Measurements from ENCODE around the gene LINS1.

Gene LINS1

GRCh38 chr15:100602064-100602822 lies at the start of gene LINS1, which contains the start of gene ASB7:
LINS1 (minus strand) TSS chr15:100602184; CDS start chr15:100580842, 21,342 bp downstream.
ASB7 (plus strand) TSS chr15:100602589; CDS start chr15:100612217, 9,628 bp downstream.
- peak; percentile 96 for DNase-seq

- no peak for DNase-seq
Observed at GRCh38 chr15:100651253-100651652, 49.3 kb upstream of the LINS1 start.

- no peak for DNase-seq
Observed at GRCh38 chr15:100650685-100651084, 48.7 kb upstream of the LINS1 start.

- DNase-seq: no peak
Observed at GRCh38 chr15:100648951-100649350, 47.0 kb upstream of the LINS1 start.

- DNase-seq: no peak
Observed at GRCh38 chr15:100645671-100646070, 43.7 kb upstream of the LINS1 start.

GRCh38 chr15:100642950-100643338 lies 41.0 kb upstream of the LINS1 start:
- DNase-seq: no peak

- no peak for DNase-seq
Observed at GRCh38 chr15:100642213-100642949, 40.4 kb upstream of the LINS1 start.

GRCh38 chr15:100638177-100638730 lies 36.3 kb upstream of the LINS1 start:
- no peak for DNase-seq

- no peak for DNase-seq
Observed at GRCh38 chr15:100635406-100636071, 33.6 kb upstream of the LINS1 start.

GRCh38 chr15:100633763-100634075 lies 31.7 kb upstream of the LINS1 start:
- no peak for DNase-seq

- no peak for DNase-seq
Observed at GRCh38 chr15:100631831-100632230, 29.8 kb upstream of the LINS1 start.

- no peak for DNase-seq
Observed at GRCh38 chr15:100628746-100629145, 26.8 kb upstream of the LINS1 start.

- DNase-seq: peak; percentile 3
Observed at GRCh38 chr15:100627789-100628395, 25.9 kb upstream of the LINS1 start.

GRCh38 chr15:100623301-100623700 lies 21.3 kb upstream of the LINS1 start:
- no peak for DNase-seq

GRCh38 chr15:100616700-100617099 lies 14.7 kb upstream of the LINS1 start:
- no peak for DNase-seq

GRCh38 chr15:100615801-100616200 lies 13.8 kb upstream of the LINS1 start:
- no peak for DNase-seq

GRCh38 chr15:100614918-100615317 lies 12.9 kb upstream of the LINS1 start:
- no peak for DNase-seq

- no peak for DNase-seq
Observed at GRCh38 chr15:100614336-100614735, 12.4 kb upstream of the LINS1 start.

- DNase-seq: no peak
Observed at GRCh38 chr15:100613208-100613607, 11.2 kb upstream of the LINS1 start.

GRCh38 chr15:100612539-100612938 lies 10.6 kb upstream of the LINS1 start:
- no peak for DNase-seq

- DNase-seq: no peak
Observed at GRCh38 chr15:100602823-100603393, 924 bp upstream of the LINS1 start.

GRCh38 chr15:100601617-100602063 lies 344 bp downstream of the LINS1 start:
- no peak for DNase-seq

GRCh38 chr15:100601163-100601562 lies 821 bp downstream of the LINS1 start:
- DNase-seq: no peak
